ENCODE data around the gene ETV2. TPM values are rescaled to one million over a fixed set of nuclear protein-coding genes. Genes with fewer than 3 reads are reported as not detected.
A peak's percentile ranks its signal among the peaks of the same experiment; 100 is the strongest.

Gene ETV2
- total RNA-seq, 1 donor = 0.36 TPM

GRCh38 chr19:35665157-35665556, 23.6 kb downstream of the ETV2 start:
- no peak overlapping the region for H3K4me3 ChIP-seq (ENCODE audit: insufficient read depth, low read length)
- no peak overlapping the region for H3K27ac ChIP-seq (ENCODE audit: low read depth, low read length)
- DNase-seq (ENCODE audit: insufficient read length, low spot score, missing footprints) = peak; percentile 1
- no peak overlapping the region for H2AFZ ChIP-seq (ENCODE audit: low read length)
- H3K27me3 ChIP-seq (ENCODE audit: insufficient read depth, low read length) = no peaks in the 10 kb centered on the region
- H3K36me3 ChIP-seq (ENCODE audit: insufficient read depth, low read length) = peaks cover 3% of the 10 kb centered on the region
- no peaks in the 10 kb centered on the region for H3K79me2 ChIP-seq (ENCODE audit: insufficient read depth, low read length)
- H3K4me2 ChIP-seq (ENCODE audit: insufficient read depth, low read length) = no peak overlapping the region
- no peaks in the 10 kb centered on the region for H3K9me3 ChIP-seq (ENCODE audit: low read depth, low read length)
- no peaks in the 10 kb centered on the region for H3K4me1 ChIP-seq (ENCODE audit: insufficient read depth, low read length)
- H4K20me1 ChIP-seq (ENCODE audit: insufficient read depth, low read length) = no peaks in the 10 kb centered on the region
- no peak for TF ChIP-seq CTCF (IDR thresholded peaks at IDR 0.05; ENCODE audit: extremely low read depth, low read depth, low read length)

- TF ChIP-seq CTCF (IDR thresholded peaks at IDR 0.05; ENCODE audit: extremely low read depth, low read depth, low read length) = no peak
- Histone ChIP-seq H3K36me3 (ENCODE audit: insufficient read depth, low read length) (peaks cover 3% of the 10 kb centered on the region), H3K4me1 (ENCODE audit: insufficient read depth, low read length) (no peaks in the 10 kb centered on the region), H4K20me1 (ENCODE audit: insufficient read depth, low read length) (no peaks in the 10 kb centered on the region), H3K4me3 (ENCODE audit: insufficient read depth, low read length) (no peak overlapping the region), H2AFZ (ENCODE audit: low read length) (no peak overlapping the region), H3K9me3 (ENCODE audit: low read depth, low read length) (no peaks in the 10 kb centered on the region), H3K4me2 (ENCODE audit: insufficient read depth, low read length) (no peak overlapping the region), H3K27ac (ENCODE audit: low read depth, low read length) (no peak overlapping the region), H3K79me2 (ENCODE audit: insufficient read depth, low read length) (no peaks in the 10 kb centered on the region), H3K27me3 (ENCODE audit: insufficient read depth, low read length) (no peaks in the 10 kb centered on the region)
- no peak for DNase-seq (ENCODE audit: insufficient read length, low spot score, missing footprints)
These were observed 24.1 kb downstream of the ETV2 start for GRCh38 chr19:35665604-35666003.

GRCh38 chr19:35666251-35666913, 24.8 kb downstream of the ETV2 start, which contains the start of gene UPK1A:
TSS of gene UPK1A (plus strand) at chr19:35666517. CDS start at chr19:35666813, 296 bp downstream.
- Histone ChIP-seq H3K36me3 (ENCODE audit: insufficient read depth, low read length) (peaks cover 2% of the 10 kb centered on the region), H4K20me1 (ENCODE audit: insufficient read depth, low read length) (no peaks in the 10 kb centered on the region), H2AFZ (ENCODE audit: low read length) (no peak within 1 kb of the TSS), H3K4me1 (ENCODE audit: insufficient read depth, low read length) (no peaks in the 10 kb centered on the region), H3K4me2 (ENCODE audit: insufficient read depth, low read length) (no peak within 1 kb of the TSS), H3K27ac (ENCODE audit: low read depth, low read length) (no peak within 1 kb of the TSS), H3K4me3 (ENCODE audit: insufficient read depth, low read length) (no peak within 1 kb of the TSS), H3K27me3 (ENCODE audit: insufficient read depth, low read length) (no peaks in the 10 kb centered on the region), H3K79me2 (ENCODE audit: insufficient read depth, low read length) (no peaks in the 10 kb centered on the region), H3K9me3 (ENCODE audit: low read depth, low read length) (no peaks in the 10 kb centered on the region)
- DNase-seq (ENCODE audit: insufficient read length, low spot score, missing footprints) = peak; percentile 35
- TF ChIP-seq CTCF (IDR thresholded peaks at IDR 0.05; ENCODE audit: extremely low read depth, low read depth, low read length) = no peak

- Histone ChIP-seq H3K4me3 (ENCODE audit: insufficient read depth, low read length) (no peak overlapping the region), H3K4me1 (ENCODE audit: insufficient read depth, low read length) (no peaks in the 10 kb centered on the region), H3K36me3 (ENCODE audit: insufficient read depth, low read length) (no peaks in the 10 kb centered on the region), H4K20me1 (ENCODE audit: insufficient read depth, low read length) (no peaks in the 10 kb centered on the region), H3K27ac (ENCODE audit: low read depth, low read length) (no peak overlapping the region), H2AFZ (ENCODE audit: low read length) (no peak overlapping the region), H3K27me3 (ENCODE audit: insufficient read depth, low read length) (peaks cover 2% of the 10 kb centered on the region), H3K9me3 (ENCODE audit: low read depth, low read length) (no peaks in the 10 kb centered on the region), H3K4me2 (ENCODE audit: insufficient read depth, low read length) (no peak overlapping the region), H3K79me2 (ENCODE audit: insufficient read depth, low read length) (no peaks in the 10 kb centered on the region)
- TF ChIP-seq CTCF (IDR thresholded peaks at IDR 0.05; ENCODE audit: extremely low read depth, low read depth, low read length) = no peak
- DNase-seq (ENCODE audit: insufficient read length, low spot score, missing footprints) = no peak
These were observed 28.0 kb downstream of the ETV2 start for GRCh38 chr19:35669566-35669965.

Measured in osteoblast (primary cell).